Esophagus squamous epithelium (tissue), 5 donors: ENCODE results near the gene PGLYRP2. TPM values are rescaled to one million over a fixed set of nuclear protein-coding genes. Genes with fewer than 3 reads are reported as not detected.

Source experiments
- DNase-seq: peaks from one replicate; lab custom pipeline; 2025; lab: John Stamatoyannopoulos, UW
- H3K27ac ChIP-seq, 4 donors: fragments of 200-600 bp; sonication (generic); one replicate each; pipeline ENCODE4 v1.5.1; 2016 to 2019; ENCODE audit warnings: mild to moderate bottlenecking in 1 of 4
- H3K27me3 ChIP-seq, 4 donors: fragments of 200-600 bp; sonication (generic); 1 replicate in 3 of 4; 2 replicates in 1 of 4; pipeline versions ENCODE4 v1.5.1 to v1.6.0; 2017 to 2021; ENCODE audit warnings: antibody characterized with exemption in 1 of 4
- H3K36me3 ChIP-seq, 3 donors: fragments of 200-600 bp; sonication (generic); one replicate each; pipeline ENCODE4 v1.5.1; 2016 to 2019
- H3K4me1 ChIP-seq, 3 donors: fragments of 200-600 bp; sonication (generic); one replicate each; pipeline ENCODE4 v1.5.1; 2017 to 2019
- H3K4me3 ChIP-seq, 4 donors: fragments of 200-600 bp; sonication (generic); 1 replicate in 3 of 4; 2 replicates in 1 of 4; pipeline ENCODE4 v1.5.1; 2016 to 2019; ENCODE audit warnings: mild to moderate bottlenecking in 2 of 4, moderate library complexity in 1 of 4
- H3K9me3 ChIP-seq, 3 donors: fragments of 200-600 bp; sonication (generic); one replicate each; pipeline ENCODE4 v1.5.1; 2016 to 2019
- POLR2A ChIP-seq, 4 donors: fragments of 450-650 bp; IDR thresholded peaks; one replicate each; pipeline ENCODE4 v1.6.1; 2017; ENCODE audit warnings: antibody characterized with exemption in 4 of 4, mild to moderate bottlenecking in 4 of 4, moderate library complexity in 3 of 4
- WGBS, 2 donors: methylation state at CpG; one replicate each; pipeline ENCODE4 v1.1.5; 2018; 5-methylcytosine and 5-hydroxymethylcytosine counted together
- intact Hi-C: fragments of 100-400 bp; cut with DNase I; formaldehyde crosslinking; loops from one replicate; pipeline ENCODE4 v1.15.0; 2022
- total RNA-seq, 4 donors: library from RNA; depleted of rRNA; stranded (reverse); fragments of >200 nt; gene quantifications; one replicate each; pipeline ENCODE4 v1.1.0, GENCODE V29; 2016
- TF ChIP-seq, protein P1 (sequence below), 6 experiments: fragments of 450-650 bp in 4 of 6; fragments of 200-600 bp in 2 of 6; sonication (generic) in 2 of 6; IDR thresholded peaks; one replicate each; pipeline ENCODE4 v1.5.1; 2016 to 2019; ENCODE audit warnings: antibody characterized with exemption in 6 of 6, mild to moderate bottlenecking in 4 of 6, moderate library complexity in 4 of 6
- donor health status: DM: yes; HTN: yes; CAD: no.

PGLYRP2 gene
- total RNA-seq, 4 donors from 2014 or later: not detected

- WGBS, 2 donors: 50 to 88% methylated on average over 6 to 9 of the region's 17 CpGs
- Histone ChIP-seq H3K27ac (no peak overlapping the region), H3K4me3 (no peak overlapping the region), H3K4me1 (peaks cover 21 to 45% (median 29%) of the 10 kb centered on the region in 3 donors), H3K27me3 (peaks cover 0 to 63% (median 3%) of the 10 kb centered on the region in 4 donors), H3K9me3 (no peaks in the 10 kb centered on the region), H3K36me3 (no peaks in the 10 kb centered on the region)
- TF ChIP-seq, protein P1, sequence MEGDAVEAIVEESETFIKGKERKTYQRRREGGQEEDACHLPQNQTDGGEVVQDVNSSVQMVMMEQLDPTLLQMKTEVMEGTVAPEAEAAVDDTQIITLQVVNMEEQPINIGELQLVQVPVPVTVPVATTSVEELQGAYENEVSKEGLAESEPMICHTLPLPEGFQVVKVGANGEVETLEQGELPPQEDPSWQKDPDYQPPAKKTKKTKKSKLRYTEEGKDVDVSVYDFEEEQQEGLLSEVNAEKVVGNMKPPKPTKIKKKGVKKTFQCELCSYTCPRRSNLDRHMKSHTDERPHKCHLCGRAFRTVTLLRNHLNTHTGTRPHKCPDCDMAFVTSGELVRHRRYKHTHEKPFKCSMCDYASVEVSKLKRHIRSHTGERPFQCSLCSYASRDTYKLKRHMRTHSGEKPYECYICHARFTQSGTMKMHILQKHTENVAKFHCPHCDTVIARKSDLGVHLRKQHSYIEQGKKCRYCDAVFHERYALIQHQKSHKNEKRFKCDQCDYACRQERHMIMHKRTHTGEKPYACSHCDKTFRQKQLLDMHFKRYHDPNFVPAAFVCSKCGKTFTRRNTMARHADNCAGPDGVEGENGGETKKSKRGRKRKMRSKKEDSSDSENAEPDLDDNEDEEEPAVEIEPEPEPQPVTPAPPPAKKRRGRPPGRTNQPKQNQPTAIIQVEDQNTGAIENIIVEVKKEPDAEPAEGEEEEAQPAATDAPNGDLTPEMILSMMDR (IDR thresholded peaks at IDR 0.05): no peak
- no peak for TF ChIP-seq POLR2A (IDR thresholded peaks at IDR 0.05)
- intact Hi-C loops: loop anchor here (10.0 kb wide), 1 partner anchor 101 kb away; no protein-coding TSS in a partner anchor
- no peak for DNase-seq
Observed at GRCh38 chr19:15453906-15454860, 25.1 kb downstream of the PGLYRP2 start.

GRCh38 chr19:15453091-15453578, 26.2 kb downstream of the PGLYRP2 start:
- intact Hi-C loops: loop anchor here (10.0 kb wide), 1 partner anchor 102 kb away; no protein-coding TSS in a partner anchor
- H3K36me3 ChIP-seq: no peaks in the 10 kb centered on the region
- DNase-seq: no peak
- WGBS, 2 donors: 35 to 45% methylated on average over 3 of the region's 44 CpGs
- TF ChIP-seq, protein P1 (IDR thresholded peaks at IDR 0.05): peak in 3 of 6 experiments; percentile 18 to 38 (median 19)
- TF ChIP-seq POLR2A (IDR thresholded peaks at IDR 0.05): no peak
- peaks cover 0 to 52% (median 3%) of the 10 kb centered on the region in 4 donors for H3K27me3 ChIP-seq
- peaks cover 24 to 52% (median 34%) of the 10 kb centered on the region in 3 donors for H3K4me1 ChIP-seq
- H3K4me3 ChIP-seq: peak overlapping the region; percentile 8 to 69 (median 47)
- H3K9me3 ChIP-seq: no peaks in the 10 kb centered on the region
- peak overlapping the region; percentile 2 to 77 (median 56) for H3K27ac ChIP-seq

DNA sequence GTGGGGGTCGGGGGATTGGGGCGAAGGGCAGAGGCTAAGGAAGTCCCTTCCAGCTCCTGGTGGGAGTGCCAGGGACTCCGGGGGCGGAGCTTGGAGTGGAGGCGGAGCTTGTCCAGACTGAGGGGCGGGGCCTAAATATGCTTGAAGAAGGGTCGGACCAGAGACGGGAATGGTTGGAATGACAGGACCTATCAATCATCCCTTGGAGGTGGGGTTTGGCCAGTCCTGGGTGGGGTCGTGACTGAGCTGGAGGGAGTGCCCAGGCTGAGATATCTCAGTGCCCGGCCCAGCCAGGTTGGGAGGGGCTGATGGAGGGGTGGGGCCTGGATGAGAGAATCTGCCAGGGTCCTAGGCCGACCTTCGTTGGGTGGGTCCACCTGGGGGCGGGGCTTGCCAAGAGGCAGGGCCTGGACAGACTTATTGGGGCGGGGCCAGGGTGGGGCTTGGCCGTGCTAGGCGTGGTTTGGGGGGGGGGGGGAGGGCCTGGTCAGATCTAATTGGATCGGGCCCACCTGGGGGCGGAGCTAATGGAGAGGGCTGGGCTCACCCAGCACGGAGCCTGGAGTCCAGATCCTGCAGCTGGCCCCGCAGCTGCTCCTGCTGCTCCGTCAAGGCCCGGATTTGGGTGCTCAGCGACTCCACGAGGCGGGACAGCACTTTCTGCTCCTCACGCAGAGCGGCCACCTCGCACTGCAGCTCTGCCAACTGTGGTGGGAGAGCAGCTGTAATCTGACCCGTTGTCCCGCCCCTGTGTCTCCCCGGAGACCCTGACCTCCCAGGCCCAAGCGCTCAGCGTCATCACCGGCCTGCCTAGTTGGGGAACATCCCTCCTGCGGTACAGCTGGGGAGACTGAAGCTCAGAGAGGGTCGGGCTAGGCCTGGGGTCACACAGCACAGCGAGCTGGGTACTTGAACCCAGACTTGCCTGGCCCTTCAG, 26.9 kb downstream of the PGLYRP2 start:
- Histone ChIP-seq H3K9me3 (no peaks in the 10 kb centered on the region), H3K36me3 (no peaks in the 10 kb centered on the region), H3K27ac (peak overlapping the region; percentile 2 to 77 (median 56)), H3K4me1 (peaks cover 20 to 45% (median 30%) of the 10 kb centered on the region in 3 donors), H3K4me3 (peak overlapping the region; percentile 8 to 69 (median 47)), H3K27me3 (peaks cover 0 to 45% (median 3%) of the 10 kb centered on the region in 4 donors)
- intact Hi-C loops: loop anchor here (10.0 kb wide), 1 partner anchor 102 kb away; no protein-coding TSS in a partner anchor
- TF ChIP-seq POLR2A (IDR thresholded peaks at IDR 0.05): peak in 2 of 4 donors; percentile 38 to 70
- TF ChIP-seq, protein P1 (IDR thresholded peaks at IDR 0.05): no peak
- DNase-seq: no peak
- 8 to 27% methylated on average over 8 to 18 of the region's 37 CpGs for WGBS, 2 donors

- DNase-seq: no peak
- TF ChIP-seq, protein P1 (IDR thresholded peaks at IDR 0.05): no peak
- no peak for TF ChIP-seq POLR2A (IDR thresholded peaks at IDR 0.05)
- Histone ChIP-seq H3K4me1 (peaks cover 14 to 30% (median 22%) of the 10 kb centered on the region in 3 donors), H3K27ac (peak overlapping the region in 3 of 4 donors; percentile 40 to 94 (median 91)), H3K36me3 (no peaks in the 10 kb centered on the region), H3K27me3 (peaks cover 0 to 26% (median 0%) of the 10 kb centered on the region in 4 donors), H3K9me3 (no peaks in the 10 kb centered on the region), H3K4me3 (no peak overlapping the region)
- WGBS, 2 donors: 86 to 97% methylated on average over 1 of the region's 1 CpG
- intact Hi-C loops: loop anchor here (10.0 kb wide), 1 partner anchor 104 kb away; no protein-coding TSS in a partner anchor
Observed at GRCh38 chr19:15450528-15450890, 28.8 kb downstream of the PGLYRP2 start.
